SK-N-SH (cell line): Measurements from ENCODE around the gene MAPK6. TPM values are rescaled to one million over a fixed set of nuclear protein-coding genes. Genes with fewer than 3 reads are reported as not detected.

Experiments
- CTCF ChIA-PET: fragments of 300-600, 350-600 bp; formaldehyde crosslinking; extraction: SDS; loops from one replicate; lab custom pipeline; 2021; lab: Yijun Ruan, JAX
- POLR2A ChIA-PET: fragments of 350-600 bp; sonication (Branson Sonifier 250); formaldehyde crosslinking; extraction: SDS; loops from one replicate; lab custom pipeline; 2020; ENCODE audit warnings: antibody characterized with exemption, inconsistent platforms; lab: Yijun Ruan, JAX
- DNase-seq: peaks from one replicate; pipeline ENCODE4 v3.0.0; 2012
- H2AFZ ChIP-seq: fragments of 200-600 bp; sonication (generic); 2 replicates; pipeline ENCODE4 v1.8.1; 2016; ENCODE audit warnings: antibody characterized with exemption, mild to moderate bottlenecking, low read depth
- H3F3A ChIP-seq: fragments of 200-600 bp; sonication (generic); replicated peaks from 2 replicates; pipeline ENCODE3; 2016; ENCODE audit warnings: antibody characterized with exemption, mild to moderate bottlenecking; ENCODE audit not compliant: insufficient read depth
- H3K27ac ChIP-seq, 2 experiments: fragments of 200-500 bp in 1 of 2; fragments of 200-600 bp in 1 of 2; sonication (Bioruptor generic) in 1 of 2; sonication (generic), shearing (Covaris generic) in 1 of 2; 2 replicates each; pipeline versions ENCODE4 v1.5.1 to v1.6.1; 2014 to 2016; ENCODE audit warnings: low read depth in 2 of 2, inconsistent platforms in 1 of 2, low read length in 1 of 2, mild to moderate bottlenecking in 1 of 2, mixed read lengths in 1 of 2
- H3K27me3 ChIP-seq: fragments of 200-600 bp; sonication (generic), shearing (Covaris generic); 2 replicates; pipeline ENCODE4 v1.6.1; 2016; ENCODE audit warnings: mixed run types; ENCODE audit not compliant: insufficient read depth
- H3K36me3 ChIP-seq, 2 experiments: fragments of 200-500 bp in 1 of 2; fragments of 200-600 bp in 1 of 2; sonication (Bioruptor generic) in 1 of 2; sonication (generic) in 1 of 2; replicated peaks in 1 of 2; 2 replicates each; pipeline versions ENCODE3 to v1.5.1; 2014 to 2016; ENCODE audit warnings: low read length in 1 of 2, mild to moderate bottlenecking in 1 of 2; ENCODE audit not compliant: insufficient read depth in 2 of 2, control insufficient read depth in 1 of 2
- H3K4me1 ChIP-seq, 2 experiments: fragments of 200-500 bp in 1 of 2; fragments of 200-600 bp in 1 of 2; sonication (Bioruptor generic) in 1 of 2; sonication (generic), shearing (Covaris generic) in 1 of 2; 2 replicates each; pipeline versions ENCODE4 v1.5.1 to v1.6.1; 2014 to 2016; ENCODE audit warnings: low read depth in 1 of 2, low read length in 1 of 2, mixed run types in 1 of 2; ENCODE audit not compliant: insufficient read depth in 2 of 2, control insufficient read depth in 1 of 2
- H3K4me2 ChIP-seq: fragments of 200-600 bp; sonication (generic), shearing (Covaris generic); 2 replicates; pipeline ENCODE4 v1.6.1; 2017; ENCODE audit warnings: mixed run types
- H3K4me3 ChIP-seq, 2 experiments: fragments of 200-500 bp in 1 of 2; fragments of 200-600 bp in 1 of 2; sonication (Bioruptor generic) in 1 of 2; sonication (generic), shearing (Covaris generic) in 1 of 2; 2 replicates each; pipeline versions ENCODE4 v1.5.1 to v1.8.1; 2014 to 2016; ENCODE audit warnings: low read depth in 2 of 2, inconsistent platforms in 1 of 2, low read length in 1 of 2, mild to moderate bottlenecking in 1 of 2, mixed read lengths in 1 of 2, moderate library complexity in 1 of 2
- H3K79me2 ChIP-seq: fragments of 200-600 bp; sonication (generic); 2 replicates; pipeline ENCODE4 v1.8.1; 2017; ENCODE audit warnings: mild to moderate bottlenecking; ENCODE audit not compliant: insufficient read depth
- H3K9ac ChIP-seq: fragments of 200-600 bp; sonication (generic); 2 replicates; pipeline ENCODE4 v1.6.1; 2017; ENCODE audit warnings: mixed run types
- H3K9me2 ChIP-seq: fragments of 200-600 bp; sonication (generic); 2 replicates; pipeline ENCODE4 v1.6.1; 2017; ENCODE audit warnings: mixed run types
- H3K9me3 ChIP-seq: fragments of 200-600 bp; sonication (generic); 2 replicates; pipeline ENCODE4 v1.6.1; 2017; ENCODE audit warnings: mixed run types, mild to moderate bottlenecking, moderate library complexity
- H4K20me1 ChIP-seq: fragments of 200-600 bp; sonication (generic); 2 replicates; pipeline ENCODE4 v1.6.1; 2017; ENCODE audit warnings: mild to moderate bottlenecking, mixed run types; ENCODE audit not compliant: insufficient read depth
- CHD2 ChIP-seq: fragments of 150-350 bp; IDR thresholded peaks from 2 replicates; pipeline ENCODE4 v1.6.1; 2018; ENCODE audit warnings: low read length; ENCODE audit not compliant: partially characterized antibody
- EP300 ChIP-seq, 2 experiments: IDR thresholded peaks; 2 replicates each; pipeline versions ENCODE4 v1.4.0 to v1.6.1; 2012; ENCODE audit warnings: borderline replicate concordance in 1 of 2, low read depth in 1 of 2, low read length in 1 of 2
- FOXM1 ChIP-seq: IDR thresholded peaks from 2 replicates; pipeline ENCODE4 v1.4.0; 2012; ENCODE audit warnings: low read depth, mild to moderate bottlenecking
- GABPA ChIP-seq: IDR thresholded peaks from 2 replicates; pipeline ENCODE4 v1.4.0; 2012; ENCODE audit warnings: low read depth, mild to moderate bottlenecking
- JUND ChIP-seq: IDR thresholded peaks from 2 replicates; pipeline ENCODE4 v1.4.0; 2012
- MEF2A ChIP-seq: IDR thresholded peaks from 2 replicates; pipeline ENCODE4 v1.4.0; 2012; ENCODE audit warnings: low read depth, borderline replicate concordance
- NFIC ChIP-seq: IDR thresholded peaks from 2 replicates; pipeline ENCODE4 v1.4.0; 2012; ENCODE audit warnings: borderline replicate concordance
- PBX3 ChIP-seq: IDR thresholded peaks from 2 replicates; pipeline ENCODE4; 2012
- REST ChIP-seq: IDR thresholded peaks from 2 replicates; pipeline ENCODE4 v1.6.1; 2012; ENCODE audit warnings: mild to moderate bottlenecking, low read depth, low read length, moderate library complexity
- TCF12 ChIP-seq: IDR thresholded peaks from 2 replicates; pipeline ENCODE4 v1.4.0; 2012
- YY1 ChIP-seq: IDR thresholded peaks from 2 replicates; pipeline ENCODE4 v1.4.0; 2012; ENCODE audit warnings: low read depth, mild to moderate bottlenecking
- WGBS: methylation state at CpG from one replicate; pipeline ENCODE4 v1.1.6; 2017; ENCODE audit warnings: low lambda C conversion rate; 5-methylcytosine and 5-hydroxymethylcytosine counted together
- polyA plus RNA-seq, 3 experiments: library from polyadenylated mRNA; depleted of rRNA; stranded (reverse); fragments of >200 nt; gene quantifications; 2 replicates each; pipeline ENCODE4 v1.2.3, GENCODE V29; 2012

Gene MAPK6
- polyA plus RNA-seq, 1 of the 3 experiments (the other 2 are of a cell fraction), result 16.9 TPM

GRCh38 chr15:52114261-52115055 is 95.4 kb downstream of the MAPK6 start:
- POLR2A ChIA-PET, result interaction anchor here (0.6 kb wide), 1 partner anchor 103 kb away, joined by 3 read pairs; no protein-coding TSS in a partner anchor
- H3K4me3 ChIP-seq, result no peak overlapping the region
- no peak overlapping the region for H3K27ac ChIP-seq
- no peak for TF ChIP-seq EP300 (IDR thresholded peaks at IDR 0.05; ENCODE audit: borderline replicate concordance in 1 of 2, low read depth in 1 of 2, low read length in 1 of 2)
- TF ChIP-seq NFIC, result no peak
- TF ChIP-seq PBX3, result no peak
- no peak for TF ChIP-seq GABPA
- TF ChIP-seq MEF2A, result no peak
- TF ChIP-seq CHD2, result no peak
- TF ChIP-seq YY1, result no peak
- no peak for TF ChIP-seq FOXM1
- TF ChIP-seq JUND, result no peak
- TF ChIP-seq, all 33 proteins: peak for 0
- peaks cover 4% of the 10 kb centered on the region for H3F3A ChIP-seq
- no peaks in the 10 kb centered on the region for H3K79me2 ChIP-seq
- H4K20me1 ChIP-seq, result no peaks in the 10 kb centered on the region
- H3K4me1 ChIP-seq, result peaks cover 4 to 9% of the 10 kb centered on the region in 2 experiments; a peak in 1 of 4 replicates
- H2AFZ ChIP-seq, result no peak overlapping the region
- no peak overlapping the region for H3K9ac ChIP-seq
- DNase-seq, result no peak
- WGBS, result 95% methylated on average over 3 of the region's 5 CpGs
- H3K9me3 ChIP-seq, result no peaks in the 10 kb centered on the region
- CTCF ChIA-PET, result interaction anchor here (0.8 to 2.0 kb wide), 3 partner anchors 11 to 36 kb away, joined by 3 to 5 read pairs (median 3); no protein-coding TSS in a partner anchor
- H3K27me3 ChIP-seq, result no peaks in the 10 kb centered on the region
- no peaks in the 10 kb centered on the region for H3K36me3 ChIP-seq
- no peak overlapping the region for H3K4me2 ChIP-seq
- H3K9me2 ChIP-seq, result no peaks in the 10 kb centered on the region

GRCh38 chr15:52115598-52116427 is 96.8 kb downstream of the MAPK6 start:
- Histone ChIP-seq H3F3A (peaks cover 4% of the 10 kb centered on the region), H3K36me3 (no peaks in the 10 kb centered on the region), H3K9ac (no peak overlapping the region), H3K9me3 (no peaks in the 10 kb centered on the region), H3K79me2 (no peaks in the 10 kb centered on the region), H3K4me3 (no peak overlapping the region), H4K20me1 (no peaks in the 10 kb centered on the region), H3K9me2 (no peaks in the 10 kb centered on the region), H2AFZ (no peak overlapping the region), H3K4me1 (peaks cover 9% of the 10 kb centered on the region in 2 experiments; a peak in 1 of 4 replicates), H3K27me3 (no peaks in the 10 kb centered on the region), H3K27ac (peak overlapping the region in 1 of 2 experiments; percentile 11; a peak in 1 of 4 replicates), H3K4me2 (no peak overlapping the region)
- CTCF ChIA-PET, result interaction anchor here (1.4 kb wide), 1 partner anchor 37 kb away, joined by 3 read pairs; no protein-coding TSS in a partner anchor
- 70% methylated on average over 9 of the region's 9 CpGs for WGBS
- TF ChIP-seq JUND (0 out of 2 replicates have a peak, but pooled peaks have one; percentile 9), TCF12 (peak; percentile 31; the same call in 1 of the 2 replicates), YY1 (no peak), REST (no peak)
- POLR2A ChIA-PET, result no interaction called here
- DNase-seq, result no peak
